Parathyroid adenoma (tissue), 2 donors: ENCODE results near the gene ADCY5.

Experiments
- H2AFZ ChIP-seq: fragments of 300-600 bp; sonication (generic); one replicate; pipeline ENCODE4 v1.7.0; 2017; ENCODE audit warnings: antibody characterized with exemption, mild to moderate bottlenecking
- H3K27ac ChIP-seq: fragments of 300-600 bp; sonication (generic); one replicate; pipeline ENCODE4 v1.7.0; 2017
- H3K27me3 ChIP-seq: fragments of 300-600 bp; sonication (generic); one replicate; pipeline ENCODE4 v1.7.0; 2017; ENCODE audit warnings: low read length; ENCODE audit not compliant: control insufficient read depth, insufficient read depth
- H3K36me3 ChIP-seq: fragments of 300-600 bp; sonication (generic); one replicate; pipeline ENCODE4 v1.7.0; 2017; ENCODE audit warnings: low read length; ENCODE audit not compliant: control insufficient read depth, insufficient read depth
- H3K4me1 ChIP-seq: fragments of 300-600 bp; sonication (generic); one replicate; pipeline ENCODE4 v1.7.0; 2017; ENCODE audit warnings: control low read depth
- H3K4me2 ChIP-seq: fragments of 300-600 bp; sonication (generic); one replicate; pipeline ENCODE4 v1.7.0; 2017; ENCODE audit warnings: low read length
- H3K4me3 ChIP-seq: fragments of 300-600 bp; sonication (generic); one replicate; pipeline ENCODE4 v1.7.0; 2017; ENCODE audit warnings: low read depth, low read length
- H3K79me2 ChIP-seq: fragments of 300-600 bp; sonication (generic); one replicate; pipeline ENCODE4 v1.7.0; 2017; ENCODE audit warnings: control low read depth
- H3K9ac ChIP-seq: fragments of 300-600 bp; sonication (generic); one replicate; pipeline ENCODE4 v1.7.0; 2017; ENCODE audit warnings: mild to moderate bottlenecking
- H3K9me3 ChIP-seq: fragments of 300-600 bp; sonication (generic); one replicate; pipeline ENCODE4 v1.7.0; 2017; ENCODE audit warnings: low read length; ENCODE audit not compliant: control insufficient read depth
- CTCF ChIP-seq: fragments of 300-600 bp; sonication (generic); IDR thresholded peaks from one replicate; pipeline ENCODE4 v1.7.0; 2017; ENCODE audit warnings: antibody characterized with exemption, mild to moderate bottlenecking
- donor health status: primary hyperparathyroidism.

Gene ADCY5

DNA sequence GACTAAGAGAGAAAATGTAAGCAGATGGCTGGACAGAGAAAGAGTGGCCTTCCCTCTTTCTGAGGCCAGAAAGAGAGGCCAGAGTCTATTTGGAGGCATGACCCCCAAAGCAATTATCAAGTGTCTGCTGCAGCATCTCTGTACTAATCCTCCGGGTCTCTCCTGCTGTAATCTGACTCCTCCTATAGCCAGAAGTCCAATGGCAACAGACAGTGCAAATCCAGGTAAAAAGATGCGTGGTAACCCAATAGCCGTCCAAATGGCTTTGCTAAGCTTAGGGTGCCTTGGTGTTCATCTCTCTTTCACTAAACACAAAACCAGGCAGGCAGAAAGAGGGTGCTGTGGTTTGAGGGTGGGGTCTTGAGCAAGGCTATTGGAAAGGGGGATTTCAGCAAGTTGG lies 91.6 kb downstream of the ADCY5 start:
- Histone ChIP-seq H3K9ac (no peak overlapping the region), H3K36me3 (no peaks in the 10 kb centered on the region), H3K4me3 (no peak overlapping the region), H3K9me3 (no peaks in the 10 kb centered on the region), H3K4me2 (no peak overlapping the region), H2AFZ (no peak overlapping the region), H3K27me3 (no peaks in the 10 kb centered on the region), H3K79me2 (no peaks in the 10 kb centered on the region), H3K4me1 (no peaks in the 10 kb centered on the region), H3K27ac (no peak overlapping the region)
- TF ChIP-seq CTCF: no peak

- Histone ChIP-seq H3K27ac (no peak overlapping the region), H3K9me3 (no peaks in the 10 kb centered on the region), H3K4me3 (no peak overlapping the region), H2AFZ (no peak overlapping the region), H3K9ac (no peak overlapping the region), H3K79me2 (no peaks in the 10 kb centered on the region), H3K4me1 (no peaks in the 10 kb centered on the region), H3K4me2 (no peak overlapping the region), H3K27me3 (no peaks in the 10 kb centered on the region), H3K36me3 (no peaks in the 10 kb centered on the region)
- TF ChIP-seq CTCF: no peak
These were observed 95.0 kb downstream of the ADCY5 start for GRCh38 chr3:123353850-123354233.

- no peak overlapping the region for H2AFZ ChIP-seq
- no peak overlapping the region for H3K9ac ChIP-seq
- no peaks in the 10 kb centered on the region for H3K79me2 ChIP-seq
- no peak overlapping the region for H3K4me2 ChIP-seq
- no peaks in the 10 kb centered on the region for H3K9me3 ChIP-seq
- H3K27ac ChIP-seq: no peak overlapping the region
- no peak for TF ChIP-seq CTCF
- no peaks in the 10 kb centered on the region for H3K4me1 ChIP-seq
- no peak overlapping the region for H3K4me3 ChIP-seq
- no peaks in the 10 kb centered on the region for H3K27me3 ChIP-seq
- H3K36me3 ChIP-seq: no peaks in the 10 kb centered on the region
These were observed 95.6 kb downstream of the ADCY5 start for GRCh38 chr3:123353227-123353849.

DNA sequence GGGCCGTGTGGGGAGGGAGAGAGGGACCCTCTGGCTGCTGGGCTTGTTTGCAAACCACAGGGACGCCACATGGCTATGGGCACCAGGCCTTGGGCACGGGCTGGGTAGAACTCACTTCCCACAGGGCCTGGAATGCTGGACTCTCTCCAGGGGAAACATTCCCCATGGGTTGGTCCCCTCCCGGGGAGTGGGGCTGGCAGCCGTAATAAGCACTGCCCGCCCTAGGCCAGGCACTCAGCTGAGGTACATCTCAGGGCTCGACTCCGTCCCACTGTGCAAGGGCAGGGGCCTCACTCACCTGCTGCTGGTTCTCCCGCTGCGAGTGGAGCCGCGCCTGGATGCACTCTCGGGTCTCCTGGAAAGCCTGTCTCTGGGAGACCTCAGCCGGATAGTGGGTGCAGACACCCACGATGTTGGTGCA lies 96.7 kb downstream of the ADCY5 start:
- Histone ChIP-seq H2AFZ (no peak overlapping the region), H3K27me3 (no peaks in the 10 kb centered on the region), H3K4me2 (no peak overlapping the region), H3K36me3 (no peaks in the 10 kb centered on the region), H3K79me2 (no peaks in the 10 kb centered on the region), H3K27ac (no peak overlapping the region), H3K9ac (no peak overlapping the region), H3K4me1 (no peaks in the 10 kb centered on the region), H3K4me3 (no peak overlapping the region), H3K9me3 (no peaks in the 10 kb centered on the region)
- TF ChIP-seq CTCF: no peak

DNA sequence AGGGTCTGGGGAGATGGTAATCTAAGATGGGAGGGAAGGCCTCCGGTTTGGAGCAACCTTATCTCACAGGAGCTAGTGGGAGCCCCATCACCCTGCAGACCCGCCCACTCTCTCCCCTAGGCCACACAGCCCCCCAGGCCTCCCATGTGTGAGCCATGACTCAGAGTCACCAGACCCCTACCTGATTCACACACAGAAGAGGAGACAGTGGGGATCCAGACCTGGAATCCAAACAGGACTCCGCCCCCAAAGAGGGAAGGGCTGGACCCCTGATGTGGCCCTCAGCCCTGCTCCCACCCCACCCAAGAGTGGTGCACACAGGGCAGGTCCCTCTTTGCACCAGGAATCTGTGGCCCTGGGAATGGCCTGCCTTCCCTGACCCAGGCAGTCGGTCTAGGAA lies 97.4 kb downstream of the ADCY5 start:
- no peaks in the 10 kb centered on the region for H3K36me3 ChIP-seq
- no peak overlapping the region for H3K4me2 ChIP-seq
- no peak overlapping the region for H2AFZ ChIP-seq
- no peak overlapping the region for H3K27ac ChIP-seq
- no peak overlapping the region for H3K4me3 ChIP-seq
- TF ChIP-seq CTCF: no peak
- H3K79me2 ChIP-seq: no peaks in the 10 kb centered on the region
- H3K4me1 ChIP-seq: no peaks in the 10 kb centered on the region
- H3K27me3 ChIP-seq: no peaks in the 10 kb centered on the region
- H3K9me3 ChIP-seq: no peaks in the 10 kb centered on the region
- no peak overlapping the region for H3K9ac ChIP-seq
